HG03064 (cell line): ENCODE measurements around the gene RBKS.
"Not testable (repeated sequence)": the region's sequence is repeated elsewhere in the genome, so short reads cannot be mapped to it uniquely, and the experiment has no call there.

Experiments used
- ATAC-seq: cut with Tn5 transposase; IDR thresholded peaks from one replicate; pipeline ENCODE4 v1.9.1; 2021; ENCODE audit warnings: low read depth; ENCODE audit not compliant: unreplicated experiment

The RBKS gene

DNA sequence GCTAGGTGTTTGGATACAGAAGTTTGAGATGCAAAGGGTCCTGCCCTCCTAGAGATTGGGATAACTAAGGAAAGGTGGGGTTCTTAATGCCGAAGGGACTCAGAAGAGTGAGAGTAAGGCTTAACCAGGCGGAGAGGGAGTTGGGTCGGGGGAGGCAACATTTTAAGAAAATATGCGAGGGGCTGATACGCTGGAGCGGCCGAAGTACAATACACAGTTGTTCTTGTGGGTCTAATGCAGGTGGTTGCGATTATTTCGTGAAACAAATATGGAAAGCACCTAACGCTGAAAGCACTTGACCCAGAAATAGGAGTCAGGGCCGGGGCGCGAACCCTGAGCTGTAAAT is 119.0 kb downstream of the RBKS start:
- peak; percentile 13 for ATAC-seq

GRCh38 chr2:27766287-27766661 is 123.9 kb downstream of the RBKS start:
- no peak for ATAC-seq

DNA sequence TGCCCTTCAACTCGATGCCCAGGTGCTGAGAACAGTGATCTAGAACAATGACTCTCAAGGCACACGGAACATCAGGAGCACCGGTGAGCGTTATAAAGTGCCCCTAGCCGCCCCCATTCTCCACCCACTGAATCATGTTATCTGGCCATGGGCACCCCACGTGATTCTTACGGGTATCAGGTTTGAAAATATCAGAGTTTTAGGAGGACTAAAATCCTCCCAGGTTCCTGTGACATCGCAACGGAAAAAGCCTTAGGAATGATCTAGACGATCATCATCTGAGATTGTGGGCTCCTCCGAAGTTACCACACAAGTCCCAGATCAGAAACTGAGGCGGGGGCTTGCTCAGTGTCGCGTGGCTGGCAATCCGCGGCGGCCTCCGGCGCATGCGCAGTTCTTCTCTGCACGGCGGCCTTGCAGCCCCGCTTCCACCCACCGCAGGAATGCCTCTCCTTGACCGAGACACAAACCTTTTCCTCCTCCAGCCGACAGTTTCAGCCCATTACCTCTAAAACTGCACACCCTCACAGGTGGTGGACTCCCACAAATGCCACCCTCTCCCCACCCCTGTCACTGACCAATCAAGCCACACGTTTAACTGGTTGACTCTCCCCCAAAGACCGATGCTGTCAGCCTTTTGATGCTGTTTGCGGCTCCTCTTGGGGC is 124.4 kb downstream of the RBKS start:
- no peak for ATAC-seq

GRCh38 chr2:27764526-27764925 is 125.7 kb downstream of the RBKS start:
- not testable (repeated sequence) for ATAC-seq

DNA sequence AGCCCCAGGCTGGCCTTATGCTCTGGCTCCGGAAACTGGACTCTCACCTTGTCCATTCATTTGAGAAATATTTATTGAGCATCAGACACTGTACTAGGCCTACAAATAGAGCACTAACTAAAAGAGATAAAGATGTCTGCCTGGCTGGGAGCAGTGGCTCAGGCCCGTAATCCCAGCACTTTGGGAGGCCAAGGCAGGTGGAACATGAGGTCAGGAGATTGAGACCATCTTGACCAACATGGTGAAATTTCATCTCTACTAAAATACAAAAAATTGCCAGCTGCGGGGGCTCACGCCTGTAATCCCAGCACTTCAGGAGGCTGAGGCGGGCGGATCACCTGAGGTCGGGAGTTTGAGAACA is 126.3 kb downstream of the RBKS start:
- ATAC-seq, result no peak

DNA sequence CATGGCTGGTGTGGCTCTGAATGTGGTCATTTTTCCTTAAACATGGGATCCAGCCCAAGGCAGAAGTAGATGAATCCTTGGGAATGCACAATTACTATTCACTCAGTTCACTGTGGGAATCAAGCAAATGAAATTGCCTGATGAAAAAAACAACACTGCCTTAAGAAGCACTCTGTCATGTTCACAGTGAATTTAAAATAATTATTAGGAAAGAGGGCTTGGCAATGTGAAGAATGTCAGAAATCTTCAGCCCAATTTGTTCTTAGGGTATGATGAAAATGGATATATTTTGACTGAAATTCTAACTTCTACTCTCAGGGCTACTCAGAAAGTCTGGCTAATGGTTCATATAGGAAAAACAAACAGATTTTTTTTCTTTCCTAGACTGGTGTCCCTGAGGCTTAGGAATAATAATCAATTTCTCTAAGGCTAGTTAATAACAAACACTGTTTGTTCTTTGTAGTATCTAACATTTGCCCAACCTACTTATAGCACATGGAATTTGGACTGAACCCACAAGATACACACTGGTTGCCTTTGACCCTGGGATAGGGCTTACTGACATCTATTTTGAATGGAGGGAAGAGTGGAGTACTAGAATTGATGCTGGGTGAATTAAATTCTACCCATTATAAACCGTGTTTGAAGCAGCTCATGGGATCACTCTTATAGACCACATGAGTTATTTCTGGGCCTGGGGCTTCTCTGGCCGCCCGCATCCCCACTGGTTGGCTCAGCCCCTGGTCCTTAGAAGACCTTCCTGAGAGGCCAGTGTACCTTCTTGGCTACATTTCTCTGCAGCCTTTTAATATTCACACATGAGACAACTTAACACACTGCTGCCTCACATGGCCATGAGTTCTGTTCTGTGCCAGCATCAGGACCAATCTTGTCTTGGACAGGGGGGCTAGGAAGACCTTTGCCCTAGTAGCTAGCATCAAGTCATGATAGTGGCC is 127.0 kb downstream of the RBKS start:
- ATAC-seq, result no peak

- no peak for ATAC-seq
Measured at GRCh38 chr2:27756544-27757498, 133.4 kb downstream of the RBKS start.

- no peak for ATAC-seq
Measured at GRCh38 chr2:27756091-27756490, 134.1 kb downstream of the RBKS start.

DNA sequence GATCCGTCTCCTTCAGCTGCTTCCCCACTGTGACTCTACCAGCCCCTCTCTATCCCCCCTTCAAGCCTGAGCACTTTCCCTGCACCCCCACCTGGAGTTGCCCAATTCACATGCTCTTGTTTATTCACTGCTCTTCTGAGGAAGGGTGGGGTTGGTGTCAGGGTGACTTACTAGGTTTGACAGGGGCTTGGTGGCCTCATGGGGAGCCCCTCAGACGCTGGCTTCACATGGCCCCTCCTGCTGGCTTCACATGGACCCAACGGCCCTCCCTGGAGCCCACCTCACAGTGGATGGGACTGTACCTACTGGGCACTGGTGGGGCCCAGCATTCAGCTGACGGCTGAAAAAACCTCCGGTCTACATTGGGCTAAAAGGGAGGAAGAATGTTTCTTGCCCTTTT is 135.4 kb downstream of the RBKS start:
- ATAC-seq, result no peak

DNA sequence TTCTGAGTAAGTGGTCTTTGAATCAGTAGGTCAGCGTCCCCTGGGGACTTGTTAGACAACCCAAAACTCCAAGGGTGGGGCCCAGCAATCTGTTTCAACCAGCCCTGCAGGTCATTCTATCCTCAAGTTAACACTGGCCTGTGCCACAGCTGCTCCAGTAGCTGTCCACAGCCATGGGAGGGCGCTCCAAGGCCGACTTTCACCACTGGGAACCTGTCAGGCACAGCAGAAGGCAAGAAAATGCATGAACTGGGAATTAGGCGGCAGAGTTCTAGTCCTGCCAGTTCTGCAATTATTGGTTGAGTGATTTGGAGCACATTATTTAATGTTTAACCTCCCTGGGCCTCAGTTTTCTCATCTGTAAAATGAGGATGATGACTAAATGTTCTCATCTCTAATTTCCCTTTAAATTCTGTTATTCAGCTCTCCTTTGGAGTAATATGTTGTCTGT is 136.0 kb downstream of the RBKS start:
- ATAC-seq, result no peak

GRCh38 chr2:27752551-27753237 is 137.5 kb downstream of the RBKS start:
- ATAC-seq, result no peak

- no peak for ATAC-seq
Measured at GRCh38 chr2:27751377-27751776, 138.8 kb downstream of the RBKS start.

GRCh38 chr2:27748803-27749554 is 141.2 kb downstream of the RBKS start:
- ATAC-seq, result not testable (repeated sequence)

DNA sequence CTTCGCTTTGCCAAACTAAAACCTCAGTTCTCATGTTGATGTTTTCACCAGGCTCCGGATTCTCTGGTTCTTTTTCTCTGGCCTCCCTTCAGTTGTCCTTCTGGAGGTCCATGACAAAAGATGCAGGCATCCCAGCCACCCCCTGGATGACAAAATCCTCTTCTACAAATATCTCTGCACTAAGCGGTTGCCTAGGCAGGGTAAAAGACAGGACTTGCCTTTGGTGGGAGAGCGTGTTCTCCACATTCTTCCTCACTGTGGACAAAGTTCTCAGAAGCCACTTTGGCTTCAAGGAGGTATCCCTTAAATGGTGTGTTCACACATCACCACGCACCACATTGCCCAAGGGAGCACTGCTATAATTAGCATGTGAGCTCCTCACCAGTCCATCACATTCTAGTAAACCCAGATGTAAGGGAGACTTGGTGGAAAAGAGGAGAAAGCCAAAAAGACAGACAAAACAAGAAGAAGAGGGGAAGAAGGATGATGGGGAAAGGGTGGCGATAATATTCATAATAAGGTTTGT is 142.3 kb downstream of the RBKS start:
- no peak for ATAC-seq

GRCh38 chr2:27746325-27746724 is 143.9 kb downstream of the RBKS start:
- no peak for ATAC-seq

DNA sequence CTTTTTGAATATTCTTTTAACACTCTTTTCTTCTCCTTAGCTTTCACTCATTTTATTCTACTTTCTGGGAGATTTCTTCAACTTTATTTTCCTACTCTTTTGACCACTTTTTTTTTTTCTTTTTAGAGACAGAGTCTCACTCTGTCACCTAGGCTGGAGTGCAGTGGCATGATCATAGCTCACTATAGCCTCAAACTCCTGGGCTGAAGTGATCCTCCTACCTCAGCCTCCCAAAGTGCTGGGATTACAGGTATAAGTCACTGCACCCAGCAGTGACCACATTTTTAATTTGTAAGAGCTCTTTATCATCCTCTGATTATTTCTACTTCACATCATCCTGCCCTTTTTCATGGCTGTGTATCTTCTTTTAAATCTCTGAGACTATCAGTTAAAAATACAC is 144.7 kb downstream of the RBKS start:
- ATAC-seq, result not testable (repeated sequence)

DNA sequence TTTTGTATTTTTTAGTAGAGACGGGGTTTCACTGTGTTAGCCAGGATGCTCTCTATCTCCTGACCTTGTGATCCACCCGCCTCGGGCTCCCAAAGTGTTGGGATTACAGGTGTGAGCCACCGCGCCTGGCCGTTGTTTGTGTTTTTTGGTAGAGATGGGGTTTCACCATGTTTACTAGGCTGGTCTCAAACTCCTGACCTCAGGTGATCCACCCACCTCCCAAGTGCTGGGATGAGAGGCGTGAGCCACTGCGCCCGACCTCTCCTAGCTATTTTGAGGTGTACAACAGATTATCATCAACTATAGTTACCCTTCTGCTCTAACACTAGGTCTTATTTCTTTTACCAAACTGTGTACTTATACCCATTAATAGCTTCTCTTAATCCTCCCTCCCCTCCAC is 147.6 kb downstream of the RBKS start:
- ATAC-seq, result no peak

GRCh38 chr2:27741673-27742072 is 148.5 kb downstream of the RBKS start:
- no peak for ATAC-seq

DNA sequence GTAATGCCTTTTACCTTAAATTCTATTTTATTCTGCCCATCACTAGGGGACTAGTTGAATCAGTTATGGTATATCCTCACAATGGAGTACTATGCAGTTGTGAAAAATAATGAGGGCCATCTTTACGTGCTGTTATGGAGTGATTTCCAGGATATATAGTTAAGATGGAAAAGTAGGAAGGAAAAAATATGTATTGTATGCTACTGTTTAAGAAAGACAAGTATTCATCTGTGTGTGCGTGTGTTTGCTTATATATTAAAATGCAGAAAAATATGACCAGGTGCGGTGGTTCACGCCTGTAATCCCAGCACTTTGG is 151.2 kb downstream of the RBKS start:
- no peak for ATAC-seq
